ENCODE measurements around the gene VPS50.
"Not testable (repeated sequence)": the region's sequence is repeated elsewhere in the genome, so short reads cannot be mapped to it uniquely, and the experiment has no call there.

The VPS50 gene

DNA sequence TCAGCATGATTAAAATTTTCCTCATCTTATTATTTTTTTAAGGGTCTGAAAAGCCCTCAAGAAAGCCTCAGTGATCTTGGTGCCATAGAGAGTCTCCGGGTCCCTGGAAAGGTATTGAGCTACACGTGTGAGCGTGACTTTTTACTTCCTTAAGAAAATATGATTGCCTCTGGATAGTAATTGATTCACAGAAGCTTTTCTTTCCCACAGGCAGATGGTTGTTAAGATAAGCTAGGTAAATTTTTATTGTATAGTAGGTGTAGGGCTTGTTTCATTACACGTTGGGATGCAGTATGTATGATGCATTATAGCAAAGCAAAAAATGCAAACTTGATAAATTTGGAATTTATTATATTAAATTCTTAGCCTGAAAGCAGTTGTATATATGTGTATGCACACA is 7.7 kb downstream of the VPS50 start:
- no peak for DNase-seq

DNA sequence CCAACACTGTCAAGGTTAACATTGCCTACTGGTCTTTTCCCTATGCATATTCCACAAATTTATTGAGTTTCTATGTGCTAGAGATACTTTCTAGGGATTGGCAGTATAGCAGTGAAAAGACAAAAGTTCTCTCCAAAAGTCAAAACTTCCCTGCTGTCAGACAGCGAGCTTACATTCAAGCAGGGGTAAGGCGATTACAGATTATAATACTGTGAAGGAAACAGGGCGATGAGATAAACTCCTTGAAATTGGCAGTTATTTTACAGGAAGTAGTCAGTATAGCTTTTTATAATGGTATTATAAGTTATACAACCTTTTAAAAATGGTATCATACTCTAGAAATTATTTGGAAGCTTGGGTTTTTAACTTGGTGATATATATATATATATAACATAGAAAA is 9.9 kb downstream of the VPS50 start:
- no peak for DNase-seq

DNA sequence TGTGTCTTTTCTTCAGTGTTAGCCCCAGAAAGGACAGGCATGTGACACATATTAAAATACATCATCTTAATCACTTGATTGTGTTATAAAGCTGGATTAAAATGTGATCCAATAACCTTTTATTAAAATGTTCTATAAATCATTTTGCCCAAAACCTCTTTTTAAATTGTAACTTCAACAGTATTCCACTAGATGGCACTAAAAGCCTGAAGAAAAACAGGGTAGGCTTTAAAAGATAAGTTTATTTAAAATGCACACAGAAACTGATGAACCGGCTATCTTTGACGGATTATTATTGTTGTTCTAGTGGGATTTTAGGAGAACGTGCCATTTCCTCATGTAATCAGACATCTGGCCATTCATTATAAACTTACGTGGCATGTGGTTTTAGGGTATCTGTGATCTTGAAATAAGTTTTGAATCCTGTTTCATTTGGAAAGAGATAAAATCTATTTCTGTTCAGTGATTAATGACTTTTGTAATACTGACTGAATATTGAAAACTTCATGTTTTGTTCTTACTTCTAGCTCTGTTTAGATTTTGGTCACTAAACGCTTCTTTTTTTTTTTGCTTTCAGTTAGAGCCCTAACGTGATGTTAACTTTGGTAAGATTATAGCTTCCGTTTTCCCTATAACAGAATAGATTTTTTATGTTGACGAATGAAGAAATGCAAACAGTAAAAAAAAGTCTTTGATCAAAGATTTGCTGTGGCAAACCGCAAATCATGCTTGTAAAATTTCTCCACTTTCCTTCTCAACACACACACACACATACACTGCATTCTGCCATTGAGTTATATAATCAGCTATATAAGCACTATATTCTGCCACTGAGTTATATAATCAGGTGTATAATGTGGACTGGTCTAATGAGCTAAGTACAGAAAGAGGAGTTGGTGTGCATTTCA is 13.6 kb downstream of the VPS50 start:
- DNase-seq: no peak

DNA sequence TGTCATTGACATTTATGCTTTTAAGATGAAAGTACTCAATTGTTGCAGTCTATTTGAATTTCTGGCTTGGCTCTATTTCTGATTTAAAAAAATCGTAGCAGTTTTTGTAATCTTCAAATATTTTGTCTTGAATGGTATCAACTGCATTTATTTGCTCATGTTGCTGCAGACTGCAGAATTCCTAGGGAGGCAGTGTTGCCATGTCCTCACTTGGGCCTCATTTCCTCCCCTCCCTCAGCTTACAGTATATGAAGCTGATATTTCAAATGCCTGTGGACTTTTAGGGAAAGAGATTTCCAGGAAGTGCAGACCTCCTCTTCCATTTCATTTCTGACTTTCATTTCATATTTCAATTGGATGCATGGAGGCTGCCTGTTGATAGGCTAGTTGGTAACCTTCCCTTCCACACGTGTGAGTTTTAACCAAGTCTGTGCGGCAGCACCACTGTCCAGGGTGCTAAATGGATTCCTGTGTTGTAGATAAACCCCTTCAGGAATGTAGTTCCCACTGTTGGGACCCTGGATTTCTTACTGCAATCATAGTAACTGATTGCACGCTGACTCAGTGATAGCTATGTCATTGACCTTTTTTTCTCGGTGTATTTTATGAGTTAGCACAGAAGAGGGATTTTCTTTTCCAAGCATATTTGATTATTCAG is 17.5 kb downstream of the VPS50 start:
- DNase-seq: no peak

DNA sequence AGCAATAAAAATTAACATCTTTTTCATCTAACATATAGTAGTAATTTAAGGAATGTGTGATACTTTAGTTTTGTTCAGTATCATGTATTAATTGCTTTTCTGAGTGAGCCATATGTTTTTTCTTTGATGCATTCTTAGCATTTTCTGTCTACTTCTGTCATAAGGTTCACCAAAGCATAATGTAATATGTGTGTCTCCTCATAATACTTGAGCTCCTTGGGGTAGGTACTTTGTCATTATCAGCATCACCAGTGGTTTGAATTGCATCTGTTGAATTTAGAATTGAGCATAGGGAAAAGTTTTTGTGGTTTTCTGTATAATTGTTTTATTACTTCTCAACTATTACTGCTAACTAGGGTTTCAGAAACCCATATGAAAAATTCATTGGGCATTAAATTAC is 26.5 kb downstream of the VPS50 start:
- DNase-seq: no peak

DNA sequence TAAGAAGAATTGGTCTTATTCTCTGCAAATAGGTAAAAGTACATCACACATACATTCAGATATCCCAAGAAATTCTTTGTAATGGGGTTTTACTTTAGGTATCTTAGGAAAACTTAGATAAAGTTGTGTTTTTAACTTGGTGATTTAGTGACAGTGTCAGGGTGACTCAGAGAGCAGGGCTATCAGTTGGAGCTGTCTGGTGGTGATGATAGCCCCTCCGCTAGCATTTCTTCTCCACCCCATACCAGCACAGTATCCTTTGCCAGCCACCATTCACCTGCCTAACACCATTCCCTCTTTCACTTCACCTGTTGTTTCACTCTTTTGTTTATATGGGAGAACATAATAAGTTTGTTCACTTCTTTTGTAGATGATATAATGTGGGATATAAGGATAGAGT is 30.4 kb downstream of the VPS50 start:
- no peak for DNase-seq

DNA sequence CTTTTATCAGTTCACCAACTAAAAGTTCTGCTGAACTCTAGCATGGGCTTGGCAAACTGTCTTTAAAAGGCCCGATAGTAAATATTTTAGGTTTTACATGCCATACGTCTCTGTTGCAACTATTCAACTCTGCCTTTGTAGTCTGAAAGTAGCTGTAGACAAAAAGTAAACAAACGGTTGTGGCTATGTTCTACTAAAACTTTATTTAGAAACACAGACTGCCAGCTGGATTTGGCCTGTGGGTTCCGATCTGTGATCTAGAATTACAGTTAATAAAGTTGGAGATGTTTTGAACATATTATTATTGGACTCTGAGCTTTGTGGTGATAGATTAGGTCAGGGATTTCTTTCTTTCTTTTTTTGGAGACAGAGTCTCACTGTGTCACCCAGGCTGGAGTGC is 33.1 kb downstream of the VPS50 start:
- DNase-seq: no peak

DNA sequence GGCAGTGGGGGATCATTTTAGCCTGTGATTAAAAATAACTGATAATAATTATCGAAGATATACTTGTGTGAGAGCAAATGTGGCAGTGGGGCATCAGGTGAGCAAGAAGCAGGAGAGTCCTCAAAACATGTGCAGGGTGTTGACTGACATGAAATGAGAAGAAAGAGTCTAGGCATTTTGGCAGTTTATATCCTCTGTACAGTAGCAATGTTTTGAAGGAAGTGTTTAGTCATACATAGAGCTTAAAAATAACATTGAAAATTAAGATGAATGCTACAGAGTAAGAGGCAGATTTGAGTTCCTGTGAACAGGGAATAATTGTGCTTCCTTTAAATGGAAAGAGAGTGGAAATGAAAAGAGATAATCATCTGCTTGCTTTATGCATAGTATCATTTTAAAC is 47.4 kb downstream of the VPS50 start:
- DNase-seq: no peak

DNA sequence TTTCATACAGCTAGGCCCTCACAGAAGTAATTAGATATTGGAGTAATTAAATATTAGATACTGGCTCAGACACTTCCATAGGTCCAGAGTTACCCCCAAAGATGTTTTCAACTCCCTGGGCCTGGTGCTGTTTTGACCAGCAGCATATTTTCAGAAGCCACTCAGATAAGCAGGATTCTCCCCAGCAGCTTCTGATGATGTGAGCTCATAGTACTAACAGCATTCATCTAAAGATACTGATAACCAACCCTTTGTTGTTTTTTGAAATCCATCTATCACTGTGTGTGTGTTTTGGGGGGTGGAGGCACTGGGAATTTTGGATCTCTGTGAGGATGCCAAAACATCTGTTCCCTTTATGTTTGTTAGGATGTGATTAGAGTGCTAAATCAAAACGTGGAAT is 52.7 kb downstream of the VPS50 start:
- no peak for DNase-seq

DNA sequence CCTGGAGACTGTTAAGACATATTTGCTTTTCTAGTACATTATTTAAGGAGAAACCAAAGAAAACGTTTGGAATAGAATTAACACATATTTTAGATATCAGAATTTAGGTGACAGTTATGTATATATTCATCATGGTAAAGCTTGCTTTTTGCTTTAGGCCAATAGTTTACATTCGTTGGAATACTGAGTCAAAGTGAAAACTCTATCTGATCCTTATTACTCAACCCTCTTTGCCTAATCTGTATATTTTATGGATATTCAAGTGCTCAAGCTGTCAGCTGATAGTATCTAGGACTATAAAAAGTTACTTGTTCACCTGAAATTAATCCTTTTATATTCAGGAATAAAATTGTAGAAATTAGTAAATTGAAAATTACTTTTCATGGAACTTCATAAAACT is 61.1 kb downstream of the VPS50 start:
- no peak for DNase-seq

DNA sequence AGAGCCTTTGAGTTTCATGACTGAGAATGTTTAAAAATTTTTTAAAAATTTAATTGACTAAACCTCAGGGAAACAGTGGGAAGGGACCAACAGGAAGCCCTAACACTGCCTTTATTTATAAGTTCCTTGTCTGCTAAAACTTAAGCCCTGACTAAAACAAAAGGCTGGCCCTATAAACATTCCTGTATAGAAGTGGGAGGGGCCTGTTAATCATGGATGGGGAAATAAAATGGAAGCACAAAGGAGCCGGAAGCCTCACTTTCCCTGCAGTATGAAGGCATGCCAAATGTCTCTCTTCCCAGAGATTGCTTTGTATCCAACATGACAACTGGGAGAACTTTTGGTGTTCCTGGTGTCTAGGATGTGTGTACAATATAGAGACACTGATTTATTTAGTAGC is 66.0 kb downstream of the VPS50 start:
- no peak for DNase-seq

DNA sequence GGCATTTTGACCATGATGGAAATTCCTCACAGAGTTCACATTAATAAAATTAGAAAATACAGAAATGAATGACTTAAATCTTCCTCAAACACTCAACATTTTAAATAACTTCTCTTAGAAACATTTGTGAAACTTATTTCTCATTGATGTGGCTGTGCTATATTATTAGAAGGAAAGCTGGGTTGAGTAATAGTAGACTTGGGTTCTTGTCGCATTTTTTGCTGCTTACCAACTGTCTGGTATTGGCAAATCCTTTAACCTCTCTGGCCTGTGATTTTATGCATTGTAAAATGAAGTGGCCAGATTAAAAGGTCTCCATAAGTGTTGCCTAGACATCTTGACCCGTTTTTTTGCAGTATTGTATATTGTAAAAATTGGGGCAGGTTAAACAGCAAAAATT is 66.5 kb downstream of the VPS50 start:
- DNase-seq: no peak

DNA sequence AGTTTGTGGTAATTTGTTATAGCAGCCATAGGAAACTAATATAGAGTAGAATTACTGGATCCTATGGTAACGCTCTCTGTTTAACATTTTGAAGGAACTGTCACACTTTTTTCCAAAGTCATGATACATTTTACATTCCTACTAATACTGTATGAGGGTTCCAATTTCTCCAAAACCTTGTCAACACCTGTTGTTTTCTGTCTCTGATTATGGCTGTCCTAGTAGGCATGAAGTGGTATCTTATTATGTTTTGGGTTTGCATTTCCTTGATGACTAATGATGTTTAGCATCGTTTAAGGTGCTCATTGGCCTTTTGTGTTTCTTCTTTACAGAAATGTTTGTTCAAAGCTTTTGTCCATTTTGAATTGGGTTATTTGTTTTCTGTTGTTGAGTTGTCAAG is 69.6 kb downstream of the VPS50 start:
- no peak for DNase-seq

DNA sequence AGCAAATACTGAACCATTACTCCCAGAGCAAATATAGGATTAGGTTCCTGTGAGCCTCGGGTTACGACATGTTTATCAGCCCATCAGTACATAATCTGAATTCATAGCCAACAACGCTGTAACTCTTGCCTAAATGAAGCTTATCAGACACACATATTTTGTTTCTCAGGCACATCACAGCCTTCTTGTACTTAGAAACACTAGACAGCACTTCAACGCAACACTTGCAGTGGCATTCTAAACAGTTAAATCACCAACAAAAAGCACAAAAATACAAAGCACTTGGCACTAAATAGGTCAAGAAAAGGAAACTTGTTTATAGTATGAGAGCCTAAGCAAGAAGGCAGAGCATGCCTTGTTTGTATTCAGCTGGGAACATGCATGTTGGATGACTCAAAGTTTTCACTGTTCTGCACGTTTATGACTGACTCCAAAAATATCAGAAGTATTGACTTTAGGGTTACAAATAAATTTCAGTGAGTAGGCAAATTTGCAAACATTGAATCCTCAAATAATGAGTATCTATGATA is 75.0 kb downstream of the VPS50 start:
- DNase-seq: no peak

DNA sequence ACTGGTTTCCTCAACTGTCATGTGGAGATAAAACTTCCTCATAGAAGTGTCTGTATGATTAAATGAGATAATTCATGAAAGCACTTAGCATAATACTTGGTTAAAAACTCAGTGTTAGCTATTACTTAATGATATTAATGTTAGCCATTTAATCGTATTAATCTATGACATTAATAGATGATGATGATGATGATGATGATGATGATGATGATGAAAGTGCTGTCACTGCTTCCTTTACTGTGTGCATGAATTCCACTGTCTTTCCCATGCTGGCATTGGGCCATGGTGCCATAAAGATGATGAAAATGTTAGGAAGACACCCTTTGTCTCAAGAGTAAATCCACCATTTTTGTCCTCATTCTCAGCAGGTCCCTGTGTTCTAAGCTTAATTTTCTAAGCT is 75.8 kb downstream of the VPS50 start:
- no peak for DNase-seq

DNA sequence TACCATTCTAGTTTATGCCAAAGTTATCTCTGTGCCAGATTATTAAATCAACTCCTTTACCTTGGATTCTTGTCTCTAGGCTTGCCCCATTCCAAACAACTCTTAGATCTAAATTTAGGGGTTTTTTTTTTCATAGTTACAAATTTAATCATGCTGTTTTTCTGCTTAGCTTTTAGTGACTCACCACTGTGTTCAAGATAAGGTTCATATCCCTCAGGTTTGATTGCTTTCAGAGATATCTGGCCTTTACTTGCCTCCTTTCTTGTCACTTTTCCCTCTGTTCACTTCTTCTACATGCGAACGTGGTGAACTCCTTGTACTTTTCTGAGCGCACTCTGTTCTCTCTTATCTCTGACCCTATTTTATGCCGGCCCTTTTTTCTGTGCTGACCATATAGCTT is 78.2 kb downstream of the VPS50 start:
- DNase-seq: no peak

DNA sequence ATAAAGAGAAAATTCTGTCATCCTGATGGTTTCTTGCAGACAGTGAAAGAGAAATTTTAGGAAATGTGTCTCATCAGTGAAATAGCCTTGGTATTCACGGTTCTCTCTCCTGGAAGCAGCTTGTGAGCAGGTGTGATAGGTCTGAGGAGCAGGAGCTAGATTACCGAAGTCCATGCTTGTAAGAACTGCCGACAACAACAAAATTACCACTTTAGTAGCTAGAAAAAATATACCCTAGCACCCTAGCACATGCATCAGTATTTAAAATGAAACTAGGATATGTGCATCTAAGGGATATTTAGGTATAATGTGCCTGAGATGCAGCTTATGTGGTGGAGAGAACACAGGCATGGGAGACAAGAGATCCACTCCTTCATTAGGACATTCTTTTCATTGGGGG is 82.3 kb downstream of the VPS50 start:
- DNase-seq: no peak

DNA sequence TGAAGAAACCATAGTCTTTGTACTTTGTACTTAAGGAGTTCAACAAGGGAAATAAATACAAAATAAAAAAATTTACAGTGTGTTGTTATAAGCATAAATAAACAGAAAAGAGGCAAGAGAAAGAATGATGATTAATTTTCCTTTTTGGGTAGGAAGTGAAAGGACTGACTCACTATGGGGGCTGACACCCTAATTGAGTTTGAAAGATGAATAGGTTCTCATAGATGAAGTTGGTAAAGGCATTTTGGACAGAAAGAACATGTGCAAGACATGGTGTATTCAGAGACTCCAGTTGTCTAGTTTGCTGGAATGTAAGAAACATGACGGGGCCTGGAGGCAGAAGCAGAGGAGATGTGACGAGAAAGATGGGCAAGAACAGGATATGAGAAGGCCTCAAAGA is 83.7 kb downstream of the VPS50 start:
- DNase-seq: no peak

DNA sequence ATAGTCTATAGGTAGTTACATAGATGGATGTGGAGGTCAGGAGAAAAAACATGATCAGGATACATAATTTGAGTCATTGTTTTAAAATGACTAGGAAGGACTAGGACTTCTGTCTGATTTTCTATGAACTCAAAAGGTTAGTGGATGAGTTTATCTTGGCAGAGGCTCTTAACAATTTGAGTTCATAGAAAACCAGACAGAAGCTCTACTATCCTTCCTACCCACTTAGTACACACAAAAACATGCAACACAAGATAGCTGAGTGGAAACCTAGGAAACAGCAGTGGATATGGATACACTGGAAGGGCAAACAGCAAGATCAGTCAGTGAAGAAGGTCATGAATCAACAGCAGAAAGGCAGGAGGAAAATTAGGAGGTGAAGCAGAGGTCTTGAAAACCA is 84.6 kb downstream of the VPS50 start:
- no peak for DNase-seq

DNA sequence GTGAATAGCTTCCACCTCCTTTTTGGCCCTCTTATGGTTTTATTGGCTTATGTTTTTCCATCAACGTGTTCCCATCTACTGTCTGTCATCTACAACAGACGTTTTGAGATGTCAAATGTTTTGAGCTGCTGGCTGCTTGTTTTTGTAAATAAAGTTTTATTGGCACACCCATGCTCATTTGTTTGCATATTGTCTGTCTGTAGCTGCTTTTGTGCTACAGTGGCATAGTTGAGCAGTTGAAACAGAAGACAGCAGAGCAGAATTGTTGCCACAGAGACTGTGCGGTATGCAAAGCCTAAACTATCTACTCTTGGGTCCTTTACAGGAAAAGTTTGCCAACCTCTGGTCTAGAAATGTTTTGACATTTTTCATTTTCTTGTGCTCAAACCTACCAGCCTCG is 88.7 kb downstream of the VPS50 start:
- DNase-seq: no peak

DNA sequence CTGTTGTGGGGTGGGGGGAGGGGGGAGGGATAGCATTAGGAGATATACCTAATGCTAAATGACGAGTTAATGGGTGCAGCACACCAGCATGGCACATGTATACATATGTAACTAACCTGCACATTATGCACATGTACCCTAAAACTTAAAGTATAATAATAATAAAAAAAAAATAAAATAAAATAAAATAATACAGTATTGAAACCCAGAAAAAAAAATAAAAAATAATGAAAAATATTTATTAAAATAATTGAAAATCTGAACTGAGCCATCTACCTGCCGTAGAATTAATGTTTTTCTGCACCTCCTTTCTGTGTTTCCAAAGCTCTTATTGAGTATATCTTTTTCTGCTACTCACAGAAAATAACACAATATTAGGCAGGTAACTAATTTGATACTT is 94.1 kb downstream of the VPS50 start:
- DNase-seq: not testable (repeated sequence)

DNA sequence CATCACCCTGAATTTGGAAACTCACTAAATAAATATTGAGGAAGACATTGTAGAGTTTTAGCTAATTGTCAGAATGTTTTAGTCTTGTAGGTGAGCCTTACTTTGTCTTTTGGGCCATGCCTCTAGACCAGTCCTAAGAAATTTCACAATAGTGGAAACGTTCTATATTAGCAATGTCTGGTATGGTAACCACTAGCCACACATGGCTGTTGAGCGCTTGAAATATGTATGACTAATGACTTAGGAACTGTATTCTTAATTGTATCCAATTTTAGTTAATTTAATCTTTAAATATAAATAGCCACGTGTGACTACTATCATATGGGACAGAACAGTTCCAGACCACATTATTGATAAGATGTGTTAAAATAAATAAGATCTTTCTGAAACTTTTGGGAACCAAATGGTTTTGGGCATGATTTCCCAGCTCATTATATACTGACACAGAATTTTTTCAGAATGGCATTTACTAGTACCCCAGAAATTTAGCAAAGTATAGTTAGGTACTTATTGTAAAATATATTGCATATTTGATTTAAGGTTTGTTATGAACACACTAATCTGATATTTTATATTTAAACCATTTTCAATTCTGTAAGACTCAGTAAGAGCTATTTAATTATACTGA is 95.0 kb downstream of the VPS50 start:
- DNase-seq: no peak

DNA sequence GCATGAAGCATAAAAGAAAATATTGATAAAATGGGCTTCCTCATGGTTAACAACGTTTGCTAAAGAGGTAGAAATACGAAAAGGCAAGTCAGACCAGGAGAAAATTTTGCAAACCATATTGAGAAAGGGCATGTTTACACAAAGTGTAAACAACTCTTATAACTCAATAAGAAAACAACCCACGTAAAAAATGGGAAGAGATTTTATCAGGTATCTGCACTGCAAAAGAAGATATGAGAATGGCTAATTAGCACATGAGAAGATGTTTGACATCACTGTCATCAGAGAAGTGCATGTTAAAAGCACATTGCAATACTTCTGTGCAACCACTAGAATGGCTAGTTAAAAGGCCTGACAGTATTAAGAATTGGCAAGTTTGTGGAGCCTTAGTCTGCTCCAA is 99.5 kb downstream of the VPS50 start:
- no peak for DNase-seq

DNA sequence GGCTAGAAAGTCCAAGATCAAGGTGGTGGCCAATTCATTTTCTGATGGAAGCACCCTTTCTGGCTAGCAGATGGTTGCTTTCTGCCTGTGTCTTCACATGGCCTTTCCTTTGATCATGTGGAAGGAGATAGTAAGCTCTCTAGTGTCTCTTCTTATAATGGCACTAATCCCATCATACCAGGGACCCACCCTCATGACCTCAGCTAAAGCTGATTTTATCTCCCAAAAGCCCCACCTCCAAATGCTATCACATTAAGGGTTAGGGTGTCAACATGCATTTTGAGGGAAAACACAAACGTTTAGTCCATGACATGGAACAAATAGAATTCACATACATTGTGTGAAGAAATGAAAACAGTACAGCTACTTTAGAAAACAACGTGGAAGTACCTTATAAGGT is 100.0 kb downstream of the VPS50 start:
- no peak for DNase-seq

Measured in activated T-cell treated with anti-CD3 and anti-CD28 coated beads, Interleukin-2, amount 50 U/mL, for 1 hour (primary cell).